Neutrophil (primary cell): Measurements from ENCODE around the gene PDCD6IP.

Experiments
- H3K27ac ChIP-seq: fragments of 200-600 bp; sonication (generic); 2 replicates; pipeline ENCODE4 v1.5.1; 2016; ENCODE audit warnings: mild to moderate bottlenecking, moderate library complexity
- H3K27me3 ChIP-seq: fragments of 200-600 bp; sonication (generic); 2 replicates; pipeline ENCODE4 v1.6.0; 2016; ENCODE audit warnings: mild to moderate bottlenecking
- H3K36me3 ChIP-seq: fragments of 200-600 bp; sonication (generic); 2 replicates; pipeline ENCODE4 v1.5.1; 2017
- H3K4me1 ChIP-seq, 2 experiments: fragments of 200-600 bp in 1 of 2; sonication (generic) in 1 of 2; 1 replicate in 1 of 2; 2 replicates in 1 of 2; pipeline versions ENCODE4 v1.5.1 to v1.6.1; 2013 to 2016; ENCODE audit warnings: low read depth in 1 of 2, low read length in 1 of 2, mild to moderate bottlenecking in 1 of 2, moderate library complexity in 1 of 2; ENCODE audit not compliant: control insufficient read depth in 1 of 2, insufficient read depth in 1 of 2
- H3K4me3 ChIP-seq, 2 experiments: fragments of 200-600 bp in 1 of 2; sonication (generic) in 1 of 2; 1 replicate in 1 of 2; 2 replicates in 1 of 2; pipeline ENCODE4 v1.5.1; 2013 to 2016; ENCODE audit warnings: low read depth in 1 of 2, low read length in 1 of 2, mild to moderate bottlenecking in 1 of 2, moderate library complexity in 1 of 2
- H3K9me3 ChIP-seq: fragments of 200-600 bp; sonication (generic); 2 replicates; pipeline ENCODE4 v1.5.1; 2016
- CTCF ChIP-seq: fragments of 200-600 bp; sonication (generic); IDR thresholded peaks from 2 replicates; pipeline ENCODE4 v1.5.1; 2016; ENCODE audit warnings: antibody characterized with exemption

The PDCD6IP gene

GRCh38 chr3:33858131-33858530 is 59.7 kb downstream of the PDCD6IP start:
- no peak for TF ChIP-seq CTCF
- Histone ChIP-seq H3K4me3 (no peak overlapping the region), H3K36me3 (peaks cover 93% of the 10 kb centered on the region), H3K27me3 (no peaks in the 10 kb centered on the region), H3K27ac (no peak overlapping the region), H3K4me1 (no peaks in the 10 kb centered on the region), H3K9me3 (no peaks in the 10 kb centered on the region)

GRCh38 chr3:33860373-33861050 is 62.1 kb downstream of the PDCD6IP start:
- peaks cover 96% of the 10 kb centered on the region for H3K36me3 ChIP-seq

GRCh38 chr3:33865133-33865532 is 66.7 kb downstream of the PDCD6IP start:
- no peak overlapping the region for H3K27ac ChIP-seq
- no peaks in the 10 kb centered on the region for H3K4me1 ChIP-seq
- H3K9me3 ChIP-seq, result no peaks in the 10 kb centered on the region
- peaks cover 89% of the 10 kb centered on the region for H3K36me3 ChIP-seq
- H3K4me3 ChIP-seq, result no peak overlapping the region
- TF ChIP-seq CTCF, result no peak
- no peaks in the 10 kb centered on the region for H3K27me3 ChIP-seq

More at GRCh38 chr3:33860373-33861050, 62.1 kb downstream of the PDCD6IP start:
- H3K9me3 ChIP-seq, result no peaks in the 10 kb centered on the region
- no peaks in the 10 kb centered on the region for H3K4me1 ChIP-seq
- no peak overlapping the region for H3K27ac ChIP-seq
- no peaks in the 10 kb centered on the region for H3K27me3 ChIP-seq
- H3K4me3 ChIP-seq, result no peak overlapping the region
- TF ChIP-seq CTCF, result no peak

- no peaks in the 10 kb centered on the region for H3K4me1 ChIP-seq
- peaks cover 64% of the 10 kb centered on the region for H3K36me3 ChIP-seq
- TF ChIP-seq CTCF, result no peak
- no peak overlapping the region for H3K4me3 ChIP-seq
- H3K27ac ChIP-seq, result no peak overlapping the region
- no peaks in the 10 kb centered on the region for H3K27me3 ChIP-seq
- no peaks in the 10 kb centered on the region for H3K9me3 ChIP-seq
These were observed 69.9 kb downstream of the PDCD6IP start for GRCh38 chr3:33868309-33868708.

GRCh38 chr3:33869977-33870376 is 71.5 kb downstream of the PDCD6IP start:
- no peak overlapping the region for H3K4me3 ChIP-seq
- H3K36me3 ChIP-seq, result peaks cover 48% of the 10 kb centered on the region
- no peak overlapping the region for H3K27ac ChIP-seq
- H3K4me1 ChIP-seq, result no peaks in the 10 kb centered on the region
- no peak for TF ChIP-seq CTCF
- no peaks in the 10 kb centered on the region for H3K9me3 ChIP-seq
- no peaks in the 10 kb centered on the region for H3K27me3 ChIP-seq
